HG02981 (cell line): ENCODE data around the gene SULT4A1.

ENCODE experiments used
- ATAC-seq: cut with Tn5 transposase; IDR thresholded peaks from one replicate; pipeline ENCODE4 v1.9.1; 2021; ENCODE audit warnings: mild to moderate bottlenecking, moderate library complexity; ENCODE audit not compliant: unreplicated experiment

The SULT4A1 gene

GRCh38 chr22:43846966-43847365, 15.3 kb downstream of the SULT4A1 start:
- no peak for ATAC-seq

GRCh38 chr22:43845981-43846380, 16.3 kb downstream of the SULT4A1 start:
- ATAC-seq, result no peak

- no peak for ATAC-seq
These were observed 17.5 kb downstream of the SULT4A1 start for GRCh38 chr22:43844560-43845545.

- ATAC-seq, result no peak
These were observed 18.4 kb downstream of the SULT4A1 start for GRCh38 chr22:43843783-43844530.

- ATAC-seq, result no peak
These were observed 20.6 kb downstream of the SULT4A1 start for GRCh38 chr22:43841742-43842141.

- no peak for ATAC-seq
These were observed 21.5 kb downstream of the SULT4A1 start for GRCh38 chr22:43840851-43841250.

GRCh38 chr22:43840431-43840830, 21.9 kb downstream of the SULT4A1 start:
- ATAC-seq, result no peak

GRCh38 chr22:43839781-43840180, 22.5 kb downstream of the SULT4A1 start:
- no peak for ATAC-seq

GRCh38 chr22:43838571-43839307, 23.6 kb downstream of the SULT4A1 start:
- no peak for ATAC-seq

GRCh38 chr22:43838161-43838560, 24.2 kb downstream of the SULT4A1 start:
- no peak for ATAC-seq

GRCh38 chr22:43837666-43838065, 24.6 kb downstream of the SULT4A1 start:
- no peak for ATAC-seq

GRCh38 chr22:43835736-43836135, 26.6 kb downstream of the SULT4A1 start:
- ATAC-seq, result no peak

- no peak for ATAC-seq
These were observed 27.1 kb downstream of the SULT4A1 start for GRCh38 chr22:43835166-43835565.

- ATAC-seq, result no peak
These were observed 28.8 kb downstream of the SULT4A1 start for GRCh38 chr22:43833286-43834240.

- no peak for ATAC-seq
These were observed 29.7 kb downstream of the SULT4A1 start for GRCh38 chr22:43832393-43833265.

- ATAC-seq, result no peak
These were observed 30.5 kb downstream of the SULT4A1 start for GRCh38 chr22:43831561-43832392.

GRCh38 chr22:43830931-43831560, 31.3 kb downstream of the SULT4A1 start:
- no peak for ATAC-seq
